IPS-18c (cell line): ENCODE data around the gene SRPK2.
"Not testable (repeated sequence)": the region's sequence is repeated elsewhere in the genome, so short reads cannot be mapped to it uniquely, and the experiment has no call there.

Source experiments
- H3K4me3 ChIP-seq: 2 replicates; pipeline ENCODE4 v1.7.0; 2013; ENCODE audit warnings: low read depth, mild to moderate bottlenecking, low read length, moderate library complexity; ENCODE audit not compliant: insufficient read depth
- H3K9me3 ChIP-seq: one replicate; pipeline ENCODE4 v1.6.1; 2013; ENCODE audit warnings: mild to moderate bottlenecking, low read length, moderate library complexity; ENCODE audit not compliant: control insufficient read depth, insufficient read depth

Gene SRPK2

GRCh38 chr7:105388356-105389087 is at the start of gene SRPK2:
Gene SRPK2 (minus strand): TSS chr7:105388921.
- Histone ChIP-seq H3K4me3 (peak within 1 kb of the TSS; percentile 86), H3K9me3 (peaks cover 2% of the 10 kb centered on the region)

DNA sequence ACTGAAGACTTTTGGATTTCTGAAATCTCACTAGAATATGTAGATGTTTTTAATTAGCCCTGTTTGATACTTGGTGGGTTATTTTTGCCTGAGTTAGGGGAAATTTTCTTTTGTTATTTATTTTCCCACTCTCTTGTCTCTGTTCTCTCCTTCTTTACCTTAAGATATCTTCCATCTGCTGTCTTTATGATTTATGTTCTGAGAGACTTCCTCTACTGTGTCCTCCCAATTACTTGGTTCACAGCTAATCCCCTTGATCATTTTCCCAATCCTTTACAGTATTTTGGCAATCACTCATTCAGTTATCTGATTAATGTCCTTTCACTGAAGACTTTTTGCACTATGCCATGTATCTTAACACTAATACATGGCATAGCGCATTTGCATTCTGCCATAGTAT is 49.5 kb upstream of the SRPK2 start:
- no peak overlapping the region for H3K4me3 ChIP-seq

DNA sequence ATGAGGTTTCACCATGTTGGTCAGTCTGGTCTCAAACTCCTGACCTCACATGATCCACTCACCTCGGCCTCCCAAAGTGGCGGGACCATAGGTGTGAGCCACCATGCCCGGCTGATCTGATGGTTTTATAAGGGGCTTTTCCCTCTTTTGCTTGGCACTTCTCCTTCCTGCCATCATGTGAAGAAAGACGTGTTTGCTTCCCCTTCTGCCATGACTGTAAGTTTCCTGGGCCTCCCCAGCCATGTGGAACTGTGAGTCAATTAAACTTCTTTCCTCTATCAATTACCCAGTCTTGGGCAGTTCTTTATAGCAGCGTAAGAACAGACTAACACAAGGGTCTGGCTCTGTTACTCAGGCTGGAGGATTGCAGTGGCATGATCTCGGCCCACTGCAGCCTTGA is 48.6 kb upstream of the SRPK2 start:
- not testable (repeated sequence) for H3K9me3 ChIP-seq, H3K4me3 ChIP-seq

More for the DNA sequence above, 49.5 kb upstream of the SRPK2 start:
- H3K9me3 ChIP-seq = no peaks in the 10 kb centered on the region

- Histone ChIP-seq H3K4me3 (no peak overlapping the region), H3K9me3 (no peaks in the 10 kb centered on the region)
These were observed 41.3 kb upstream of the SRPK2 start for GRCh38 chr7:105429746-105430612.

- Histone ChIP-seq H3K4me3 (no peak overlapping the region), H3K9me3 (no peaks in the 10 kb centered on the region)
These were observed 38.0 kb upstream of the SRPK2 start for GRCh38 chr7:105426606-105427146.

DNA sequence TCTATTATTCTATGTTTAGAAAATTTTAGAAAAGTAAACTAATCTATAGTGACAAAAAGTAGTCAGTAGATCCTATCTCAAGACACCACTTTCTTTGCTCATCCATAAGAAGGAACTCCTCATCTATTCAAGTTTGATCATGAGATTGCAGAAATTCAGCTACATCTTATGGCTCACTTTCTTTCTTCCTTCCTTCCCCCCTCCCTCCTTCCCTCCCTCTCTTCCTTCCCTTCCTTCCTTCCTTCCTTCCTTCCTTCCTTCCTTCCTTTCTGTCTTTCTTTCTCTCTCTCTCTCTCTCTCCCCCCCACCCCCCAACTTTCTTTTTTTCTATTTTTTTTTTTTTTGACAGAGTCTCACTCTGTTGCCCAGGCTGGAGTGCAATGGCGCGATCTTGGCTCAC is 35.3 kb upstream of the SRPK2 start:
- Histone ChIP-seq H3K9me3 (no peaks in the 10 kb centered on the region), H3K4me3 (no peak overlapping the region)

- Histone ChIP-seq H3K9me3 (peaks cover 2% of the 10 kb centered on the region), H3K4me3 (no peak overlapping the region)
These were observed 25.2 kb upstream of the SRPK2 start for GRCh38 chr7:105413887-105414437.

DNA sequence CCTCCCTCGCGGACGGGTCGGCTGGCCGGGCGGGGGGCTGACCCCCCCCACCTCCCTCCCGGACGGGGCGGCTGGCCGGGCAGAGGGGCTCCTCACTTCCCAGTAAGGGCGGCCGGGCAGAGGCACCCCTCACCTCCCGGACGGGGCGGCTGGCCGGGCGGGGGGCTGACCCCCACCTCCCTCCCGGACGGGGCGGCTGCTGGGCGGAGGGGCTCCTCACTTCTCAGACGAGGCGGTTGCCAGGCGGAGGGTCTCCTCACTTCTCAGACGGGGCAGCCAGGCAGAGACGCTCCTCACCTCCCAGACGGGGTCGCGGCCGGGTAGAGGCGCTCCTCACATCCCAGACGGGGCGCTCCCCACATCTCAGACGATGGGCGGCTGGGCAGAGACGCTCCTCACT is 22.1 kb upstream of the SRPK2 start:
- not testable (repeated sequence) for H3K9me3 ChIP-seq, H3K4me3 ChIP-seq

- H3K9me3 ChIP-seq, H3K4me3 ChIP-seq: not testable (repeated sequence)
These were observed 21.1 kb upstream of the SRPK2 start for GRCh38 chr7:105409775-105410174.

- peaks cover 2% of the 10 kb centered on the region for H3K9me3 ChIP-seq
- no peak overlapping the region for H3K4me3 ChIP-seq
These were observed 20.2 kb upstream of the SRPK2 start for GRCh38 chr7:105408791-105409410.

DNA sequence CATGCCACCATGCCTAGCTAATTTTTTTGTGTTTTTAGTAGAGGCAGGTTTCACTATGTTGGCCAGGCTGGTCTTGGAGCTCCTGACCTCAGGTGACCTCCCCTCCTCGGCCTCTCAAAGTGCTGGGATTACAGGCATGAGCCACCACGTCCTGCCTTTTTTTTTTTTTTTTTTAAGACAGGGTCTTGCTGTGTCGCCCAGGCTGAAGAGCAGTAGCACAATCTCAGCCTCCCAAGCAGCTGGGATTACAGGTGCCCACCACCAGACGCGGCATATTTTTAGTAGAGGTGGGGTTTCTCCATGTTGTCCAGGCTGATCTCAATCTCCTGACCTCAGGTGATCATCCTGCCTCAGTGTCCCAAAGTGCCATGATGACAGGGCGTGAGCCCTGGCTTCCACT is 14.4 kb upstream of the SRPK2 start:
- Histone ChIP-seq H3K9me3 (no peaks in the 10 kb centered on the region), H3K4me3 (no peak overlapping the region)

- H3K9me3 ChIP-seq = no peaks in the 10 kb centered on the region
- H3K4me3 ChIP-seq = no peak overlapping the region
These were observed 13.7 kb upstream of the SRPK2 start for GRCh38 chr7:105402221-105403095.

DNA sequence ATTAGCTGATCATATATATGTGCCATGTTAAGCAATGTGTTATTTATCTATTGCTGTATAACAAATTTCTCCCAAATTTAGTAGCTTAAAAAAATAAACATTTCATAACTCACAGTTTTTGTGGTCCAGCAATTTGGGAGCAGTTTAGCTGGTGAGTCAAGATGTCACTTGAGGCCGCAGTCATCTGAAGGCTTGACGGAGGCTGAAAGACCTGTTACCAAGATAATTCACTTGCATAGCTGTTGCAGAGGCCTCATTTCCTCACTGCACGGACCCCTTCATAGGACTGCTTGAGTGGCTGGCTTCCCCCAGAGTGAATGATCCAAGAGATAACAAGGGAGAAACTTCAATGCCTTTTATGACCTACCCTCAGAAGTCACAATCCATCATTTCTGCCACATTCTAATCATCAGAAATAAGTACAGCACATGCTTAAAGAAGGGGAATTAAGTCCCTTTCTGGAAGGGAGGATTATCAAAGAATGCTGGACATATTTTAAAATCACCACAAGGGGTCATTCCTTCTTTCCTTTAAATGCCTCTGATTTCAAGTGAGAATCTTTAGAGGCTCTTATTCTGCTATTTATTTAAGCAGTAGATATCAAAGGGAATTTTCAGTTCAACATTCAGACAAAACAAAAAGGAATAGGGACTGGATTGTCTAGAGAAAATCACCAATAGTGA is 10.5 kb upstream of the SRPK2 start:
- no peaks in the 10 kb centered on the region for H3K9me3 ChIP-seq
- no peak overlapping the region for H3K4me3 ChIP-seq

DNA sequence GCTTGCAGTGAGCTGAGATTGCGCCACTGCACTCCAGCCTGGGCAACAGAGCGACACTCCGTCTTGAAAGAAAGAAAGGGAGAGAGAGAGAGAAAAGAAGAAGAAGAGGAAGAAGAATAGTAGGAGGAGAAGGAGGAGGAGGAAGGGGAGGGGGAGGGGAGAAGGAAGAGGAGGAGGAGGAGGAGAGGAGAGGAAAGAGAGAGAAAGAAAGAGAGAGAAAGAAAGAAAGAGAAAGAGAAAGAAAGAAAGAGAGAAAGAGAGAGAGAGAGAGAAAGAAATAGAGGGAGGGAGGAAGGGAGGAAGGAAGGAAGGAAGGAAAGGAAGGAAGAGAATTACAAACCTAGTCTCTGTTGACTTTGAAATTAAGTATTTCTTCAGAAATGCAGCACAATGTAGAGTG is 7.8 kb upstream of the SRPK2 start:
- Histone ChIP-seq H3K4me3 (no peak overlapping the region), H3K9me3 (no peaks in the 10 kb centered on the region)

DNA sequence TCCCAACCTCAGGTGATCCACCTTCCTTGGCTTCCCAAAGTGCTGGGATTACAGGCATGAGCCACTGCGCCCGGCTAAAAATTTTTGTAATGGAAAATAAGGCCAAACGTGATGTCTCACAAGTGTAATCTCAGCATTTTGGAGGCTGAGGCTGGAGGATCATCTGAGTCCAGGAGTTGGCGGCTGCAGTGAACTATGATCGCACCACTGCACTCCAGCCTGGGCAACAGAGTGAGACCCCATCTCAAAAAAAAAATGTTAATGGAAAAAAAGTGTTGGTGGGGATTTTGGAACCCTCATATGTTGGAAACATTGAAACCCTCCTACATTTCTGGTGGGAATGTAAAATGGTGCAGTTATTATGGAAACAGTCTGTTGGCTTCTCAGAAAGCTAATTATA is 2.7 kb upstream of the SRPK2 start:
- Histone ChIP-seq H3K9me3 (no peaks in the 10 kb centered on the region), H3K4me3 (no peak overlapping the region)

DNA sequence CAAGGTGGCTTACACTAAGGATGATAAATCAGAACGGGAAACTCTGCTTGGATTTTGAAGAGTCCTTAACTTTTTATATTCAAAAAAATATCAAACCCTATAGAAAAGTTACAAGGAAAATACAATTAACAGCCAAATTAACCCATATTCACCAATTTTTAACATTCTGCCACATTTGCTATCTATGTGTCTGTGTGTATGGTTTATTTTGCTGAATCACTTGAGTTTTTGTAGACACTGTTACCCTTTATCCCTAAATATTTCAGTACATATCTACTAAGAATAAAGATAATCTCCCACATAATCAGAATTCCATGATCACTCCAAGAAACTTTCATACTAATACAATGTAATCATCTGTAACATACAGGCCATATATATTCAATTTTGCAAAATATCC is 1.2 kb upstream of the SRPK2 start:
- H3K9me3 ChIP-seq = no peaks in the 10 kb centered on the region
- no peak overlapping the region for H3K4me3 ChIP-seq
